Muscle layer of duodenum (tissue), 2 donors: ENCODE data around the gene USF2.

ENCODE experiments used
- H3K27ac ChIP-seq: one replicate; pipeline ENCODE4 v1.7.0; 2013; ENCODE audit warnings: mild to moderate bottlenecking, low read length
- H3K27me3 ChIP-seq: one replicate; pipeline ENCODE4 v1.7.0; 2013; ENCODE audit warnings: low read depth, mild to moderate bottlenecking, control low read depth, low read length
- H3K36me3 ChIP-seq, 2 donors: one replicate each; pipeline ENCODE4 v1.7.0; 2013; ENCODE audit warnings: low read length in 2 of 2, control low read depth in 1 of 2, mild to moderate bottlenecking in 1 of 2; ENCODE audit not compliant: insufficient read depth in 2 of 2, control insufficient read depth in 1 of 2
- H3K4me1 ChIP-seq, 2 donors: one replicate each; pipeline ENCODE4 v1.7.0; 2013; ENCODE audit warnings: low read length in 2 of 2, mild to moderate bottlenecking in 2 of 2, control low read depth in 1 of 2, moderate library complexity in 1 of 2; ENCODE audit not compliant: insufficient read depth in 2 of 2, control insufficient read depth in 1 of 2
- H3K4me3 ChIP-seq, 2 donors: one replicate each; pipeline ENCODE4 v1.7.0; 2013; ENCODE audit warnings: low read length in 2 of 2, low read depth in 1 of 2, mild to moderate bottlenecking in 1 of 2
- H3K9me3 ChIP-seq, 2 donors: one replicate each; pipeline ENCODE4 v1.7.0; 2013; ENCODE audit warnings: low read length in 2 of 2, control low read depth in 1 of 2, mild to moderate bottlenecking in 1 of 2; ENCODE audit not compliant: control insufficient read depth in 1 of 2
- donor health status: healthy.

Gene USF2

GRCh38 chr19:35291916-35292315, 23.2 kb downstream of the USF2 start, which contains the start of gene MAG:
Gene MAG (plus strand): TSS chr19:35292161. CDS start chr19:35295409, 3,248 bp downstream.
- H3K27me3 ChIP-seq, result peaks cover under 1% of the 10 kb centered on the region
- H3K9me3 ChIP-seq, result no peaks in the 10 kb centered on the region
- H3K27ac ChIP-seq, result no peak within 1 kb of the TSS
- no peaks in the 10 kb centered on the region for H3K36me3 ChIP-seq
- no peak within 1 kb of the TSS for H3K4me3 ChIP-seq
- no peaks in the 10 kb centered on the region for H3K4me1 ChIP-seq

DNA sequence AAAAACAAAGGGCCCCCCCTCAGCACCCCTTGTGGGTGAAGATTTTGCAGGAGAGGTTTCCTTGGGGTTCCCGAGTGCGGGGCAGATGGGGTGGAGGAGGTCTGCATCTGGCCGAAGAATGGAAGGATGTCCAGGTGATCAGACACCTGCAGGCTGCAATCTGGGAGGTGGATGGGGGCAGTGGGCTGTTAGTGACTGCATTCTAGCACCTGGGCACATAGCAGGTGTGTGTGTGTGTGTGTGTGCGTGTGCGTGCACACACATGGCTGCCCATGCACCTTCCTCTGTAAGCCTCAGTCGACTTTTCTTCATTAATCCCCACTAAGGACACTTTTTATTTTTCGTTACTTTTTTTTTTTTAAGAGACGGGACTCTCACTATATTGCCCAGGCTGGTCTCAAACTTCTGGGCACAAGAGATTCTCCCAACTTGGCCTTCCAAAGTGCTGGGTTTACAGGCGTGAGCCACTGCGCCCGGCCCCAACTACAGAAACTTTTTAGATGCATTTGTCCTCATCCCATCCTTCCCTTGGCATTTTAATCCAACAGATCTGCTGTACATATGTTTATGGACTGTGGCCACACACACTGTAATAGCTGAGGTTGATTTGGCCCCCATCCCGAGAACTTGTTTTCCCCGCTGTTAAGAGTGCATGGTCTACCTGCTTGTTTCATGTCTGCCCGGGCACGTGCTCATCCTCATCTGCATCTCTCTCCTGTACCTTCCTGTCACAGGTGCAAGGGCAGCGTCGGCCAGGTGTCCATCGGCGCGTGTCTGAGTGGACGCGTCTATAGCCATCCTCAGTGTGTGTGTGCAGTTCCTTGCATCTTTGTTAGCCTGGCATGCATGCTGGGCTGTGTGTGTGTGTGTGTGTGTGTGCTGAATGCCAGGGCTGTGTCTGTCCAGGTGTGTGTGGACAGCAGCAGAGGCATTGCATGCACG, 23.9 kb downstream of the USF2 start:
- peaks cover 8% of the 10 kb centered on the region for H3K27me3 ChIP-seq
- no peak overlapping the region for H3K27ac ChIP-seq
- no peaks in the 10 kb centered on the region for H3K36me3 ChIP-seq
- no peak overlapping the region for H3K4me3 ChIP-seq
- no peaks in the 10 kb centered on the region for H3K9me3 ChIP-seq
- H3K4me1 ChIP-seq, result no peaks in the 10 kb centered on the region

- no peak overlapping the region for H3K27ac ChIP-seq
- peaks cover 14% of the 10 kb centered on the region for H3K27me3 ChIP-seq
- H3K9me3 ChIP-seq, result no peaks in the 10 kb centered on the region
- no peaks in the 10 kb centered on the region for H3K36me3 ChIP-seq
- no peaks in the 10 kb centered on the region for H3K4me1 ChIP-seq
- no peak overlapping the region for H3K4me3 ChIP-seq
These were observed 24.6 kb downstream of the USF2 start for GRCh38 chr19:35293363-35293739.

- H3K27ac ChIP-seq, result no peak overlapping the region
- H3K36me3 ChIP-seq, result no peaks in the 10 kb centered on the region
- peaks cover 17% of the 10 kb centered on the region for H3K27me3 ChIP-seq
- no peaks in the 10 kb centered on the region for H3K9me3 ChIP-seq
- no peak overlapping the region for H3K4me3 ChIP-seq
- no peaks in the 10 kb centered on the region for H3K4me1 ChIP-seq
These were observed 25.0 kb downstream of the USF2 start for GRCh38 chr19:35293808-35294207.

- peaks cover 17% of the 10 kb centered on the region for H3K27me3 ChIP-seq
- H3K4me1 ChIP-seq, result no peaks in the 10 kb centered on the region
- H3K9me3 ChIP-seq, result no peaks in the 10 kb centered on the region
- H3K36me3 ChIP-seq, result no peaks in the 10 kb centered on the region
- no peak overlapping the region for H3K4me3 ChIP-seq
- H3K27ac ChIP-seq, result no peak overlapping the region
These were observed 25.6 kb downstream of the USF2 start for GRCh38 chr19:35294328-35294727.

DNA sequence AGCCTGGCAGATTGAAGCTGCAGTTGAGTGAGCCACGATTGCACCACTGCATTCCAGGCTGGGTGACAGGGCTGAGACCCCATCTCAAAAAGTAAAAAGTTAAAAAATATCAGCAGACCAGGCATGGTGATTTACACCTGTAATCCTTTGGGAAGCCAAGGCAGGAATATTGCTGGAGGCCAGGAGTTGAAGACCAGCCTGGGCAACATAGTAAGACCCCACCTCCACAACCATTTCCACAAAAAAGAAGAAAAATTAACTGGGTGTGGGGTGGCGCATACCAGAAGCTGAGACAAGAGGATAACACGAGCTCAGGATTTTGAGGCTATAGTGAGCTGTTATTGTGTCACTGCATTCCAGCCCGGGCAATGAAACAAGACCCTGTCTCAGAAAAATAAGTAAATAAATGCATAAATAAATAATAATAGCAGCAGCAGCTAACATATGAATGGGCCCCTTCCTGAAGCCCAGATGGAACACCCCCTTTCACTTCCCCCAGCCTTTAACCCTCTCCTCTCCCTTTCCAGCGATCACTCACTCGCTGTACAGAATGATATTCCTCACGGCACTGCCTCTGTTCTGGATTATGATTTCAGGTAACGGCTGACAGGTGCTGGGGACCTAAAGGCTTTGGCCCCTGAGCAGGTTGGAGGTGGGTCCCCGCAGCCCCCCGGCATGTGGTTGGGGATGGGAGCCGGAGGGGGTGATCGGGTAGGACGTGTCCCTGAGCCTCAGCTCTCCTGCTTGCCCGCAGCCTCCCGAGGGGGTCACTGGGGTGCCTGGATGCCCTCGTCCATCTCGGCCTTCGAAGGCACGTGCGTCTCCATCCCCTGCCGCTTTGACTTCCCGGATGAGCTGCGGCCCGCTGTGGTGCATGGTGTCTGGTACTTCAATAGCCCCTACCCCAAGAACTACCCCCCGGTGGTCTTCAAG, 26.4 kb downstream of the USF2 start:
- H3K27ac ChIP-seq, result no peak overlapping the region
- peaks cover 17% of the 10 kb centered on the region for H3K27me3 ChIP-seq
- no peaks in the 10 kb centered on the region for H3K4me1 ChIP-seq
- no peaks in the 10 kb centered on the region for H3K36me3 ChIP-seq
- H3K4me3 ChIP-seq, result no peak overlapping the region
- no peaks in the 10 kb centered on the region for H3K9me3 ChIP-seq

DNA sequence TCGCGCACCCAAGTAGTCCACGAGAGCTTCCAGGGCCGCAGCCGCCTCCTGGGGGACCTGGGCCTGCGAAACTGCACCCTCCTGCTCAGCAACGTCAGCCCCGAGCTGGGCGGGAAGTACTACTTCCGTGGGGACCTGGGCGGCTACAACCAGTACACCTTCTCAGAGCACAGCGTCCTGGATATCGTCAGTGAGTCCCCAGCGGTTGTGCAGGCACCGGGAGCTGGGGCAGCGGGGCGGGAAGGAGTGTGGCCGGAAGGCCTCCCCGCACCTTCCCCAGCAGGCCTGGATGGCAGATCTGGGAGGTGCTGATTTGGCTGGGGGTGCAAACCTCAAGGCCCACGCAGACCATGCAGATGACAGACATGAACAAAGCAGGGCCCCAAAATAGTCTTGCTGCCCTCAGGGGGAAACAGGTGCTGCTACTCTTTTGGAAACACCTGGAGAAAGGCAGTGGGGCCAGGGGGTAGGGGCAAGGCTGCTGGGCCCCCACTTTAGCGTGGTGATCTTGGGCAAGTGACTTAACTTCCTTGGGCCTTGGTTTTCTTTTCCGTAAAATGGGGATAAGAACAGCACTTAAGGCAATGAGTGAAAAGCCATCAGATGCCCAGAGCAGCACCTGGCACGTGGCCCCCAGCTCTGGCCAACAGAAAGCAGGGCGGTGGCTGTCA, 27.2 kb downstream of the USF2 start:
- H3K4me1 ChIP-seq, result no peaks in the 10 kb centered on the region
- no peak overlapping the region for H3K27ac ChIP-seq
- no peak overlapping the region for H3K4me3 ChIP-seq
- no peaks in the 10 kb centered on the region for H3K36me3 ChIP-seq
- peaks cover 17% of the 10 kb centered on the region for H3K27me3 ChIP-seq
- H3K9me3 ChIP-seq, result no peaks in the 10 kb centered on the region

- Histone ChIP-seq H3K27ac (no peak overlapping the region), H3K9me3 (no peaks in the 10 kb centered on the region), H3K4me3 (no peak overlapping the region), H3K4me1 (no peaks in the 10 kb centered on the region), H3K27me3 (peaks cover 17% of the 10 kb centered on the region), H3K36me3 (no peaks in the 10 kb centered on the region)
These were observed 28.1 kb downstream of the USF2 start for GRCh38 chr19:35296644-35297514.

DNA sequence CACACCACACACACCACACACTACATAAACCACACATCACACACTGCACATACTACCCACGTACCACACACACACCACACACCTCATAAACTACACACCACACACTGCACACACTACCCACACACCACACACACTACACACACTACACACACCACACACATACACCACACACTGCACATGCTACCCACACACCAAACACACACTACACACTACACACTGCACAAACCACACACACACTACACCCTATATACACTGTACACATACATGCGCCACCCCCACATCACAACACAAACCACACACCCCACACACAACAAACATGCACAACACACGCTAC, 28.7 kb downstream of the USF2 start:
- H3K36me3 ChIP-seq, result no peaks in the 10 kb centered on the region
- no peaks in the 10 kb centered on the region for H3K9me3 ChIP-seq
- H3K4me1 ChIP-seq, result no peaks in the 10 kb centered on the region
- peaks cover 17% of the 10 kb centered on the region for H3K27me3 ChIP-seq
- no peak overlapping the region for H3K4me3 ChIP-seq
- no peak overlapping the region for H3K27ac ChIP-seq

DNA sequence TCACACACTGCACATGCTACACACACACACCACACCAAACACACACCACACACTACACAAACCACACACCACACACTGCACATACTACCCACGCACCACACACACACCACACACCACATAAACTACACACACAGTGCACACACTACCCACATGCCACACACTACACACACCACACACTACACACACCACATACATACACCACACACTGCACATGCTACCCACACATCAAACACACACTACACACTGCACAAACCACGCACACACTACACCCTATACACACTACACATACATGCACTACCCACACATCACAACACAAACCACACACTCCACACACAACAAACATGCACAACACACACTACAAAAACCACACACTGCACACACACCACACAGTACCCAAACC, 29.2 kb downstream of the USF2 start:
- no peaks in the 10 kb centered on the region for H3K4me1 ChIP-seq
- H3K27ac ChIP-seq, result no peak overlapping the region
- H3K36me3 ChIP-seq, result no peaks in the 10 kb centered on the region
- no peaks in the 10 kb centered on the region for H3K9me3 ChIP-seq
- peaks cover 17% of the 10 kb centered on the region for H3K27me3 ChIP-seq
- no peak overlapping the region for H3K4me3 ChIP-seq
